ENCODE results near the gene FOXP1.

Gene FOXP1

GRCh38 chr3:71586810-71587242, 3.3 kb upstream of the FOXP1 start:
- DNase-seq (ENCODE audit: low spot score), result no peak

- no peak for DNase-seq (ENCODE audit: low spot score)
Measured at GRCh38 chr3:71585887-71586809, 2.6 kb upstream of the FOXP1 start.

- no peak for DNase-seq (ENCODE audit: low spot score)
Measured at GRCh38 chr3:71585131-71585530, 1.6 kb upstream of the FOXP1 start.

- DNase-seq (ENCODE audit: low spot score), result peak; percentile 76
Measured at GRCh38 chr3:71584394-71585011, 975 bp upstream of the FOXP1 start.

DNA sequence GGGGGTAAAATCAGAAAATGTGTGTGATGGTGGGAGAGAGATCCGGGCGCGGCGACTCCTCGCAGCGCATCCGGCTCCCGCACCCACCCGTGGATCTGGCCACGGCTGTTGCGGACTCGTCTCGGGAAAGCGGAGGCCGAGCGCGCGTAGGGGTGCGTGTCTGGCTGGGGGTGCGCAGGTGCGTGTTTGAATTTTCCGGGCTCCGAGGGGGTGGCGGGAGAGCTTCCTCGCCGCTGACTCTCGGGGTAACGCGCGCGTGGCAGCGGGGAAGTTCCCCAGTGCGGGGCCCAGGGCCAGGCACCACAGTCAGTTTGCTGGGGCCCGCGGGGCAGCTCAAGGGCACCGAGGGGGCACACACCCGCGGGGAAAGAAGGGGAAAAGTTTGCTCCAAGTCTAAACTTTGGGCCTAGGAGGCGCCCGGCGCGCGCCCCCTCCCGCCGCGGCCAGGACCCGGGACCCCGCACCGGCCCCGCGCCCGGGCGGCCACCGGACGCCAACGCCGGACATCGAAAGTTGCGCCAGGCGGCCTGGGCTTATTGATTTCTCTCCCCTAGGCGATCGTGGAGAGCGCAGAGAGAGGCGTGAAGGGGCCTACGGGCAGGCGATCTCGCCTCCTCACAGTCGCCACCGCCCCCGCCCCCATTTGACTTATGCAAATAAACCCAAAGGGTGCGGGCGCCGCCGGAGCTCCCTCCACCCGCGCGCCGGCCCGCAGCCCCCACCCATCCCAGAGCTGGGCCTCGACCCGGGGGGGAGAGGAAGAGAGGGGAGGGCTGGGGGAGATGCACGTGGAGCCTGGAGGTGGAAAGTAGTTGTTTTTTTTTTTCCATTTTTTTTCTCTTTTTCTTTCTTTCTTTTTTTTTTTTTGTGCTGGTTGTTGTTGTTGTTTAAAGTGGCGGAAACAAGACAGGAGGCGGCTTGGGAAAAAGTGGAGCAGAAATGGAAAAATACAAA, 639 bp downstream of the FOXP1 start:
- DNase-seq (ENCODE audit: low spot score), result peak; percentile 76

GRCh38 chr3:71582036-71582611, 1.4 kb downstream of the FOXP1 start:
- peak; percentile 78 for DNase-seq (ENCODE audit: low spot score)

GRCh38 chr3:71581457-71582035, 2.0 kb downstream of the FOXP1 start:
- peak; percentile 73 for DNase-seq (ENCODE audit: low spot score)

GRCh38 chr3:71580636-71581456, 2.7 kb downstream of the FOXP1 start:
- no peak for DNase-seq (ENCODE audit: low spot score)

GRCh38 chr3:71579935-71580406, 3.6 kb downstream of the FOXP1 start:
- DNase-seq (ENCODE audit: low spot score), result no peak

- no peak for DNase-seq (ENCODE audit: low spot score)
Measured at GRCh38 chr3:71579326-71579934, 4.1 kb downstream of the FOXP1 start.

GRCh38 chr3:71578054-71578751, 5.3 kb downstream of the FOXP1 start:
- DNase-seq (ENCODE audit: low spot score), result no peak

DNA sequence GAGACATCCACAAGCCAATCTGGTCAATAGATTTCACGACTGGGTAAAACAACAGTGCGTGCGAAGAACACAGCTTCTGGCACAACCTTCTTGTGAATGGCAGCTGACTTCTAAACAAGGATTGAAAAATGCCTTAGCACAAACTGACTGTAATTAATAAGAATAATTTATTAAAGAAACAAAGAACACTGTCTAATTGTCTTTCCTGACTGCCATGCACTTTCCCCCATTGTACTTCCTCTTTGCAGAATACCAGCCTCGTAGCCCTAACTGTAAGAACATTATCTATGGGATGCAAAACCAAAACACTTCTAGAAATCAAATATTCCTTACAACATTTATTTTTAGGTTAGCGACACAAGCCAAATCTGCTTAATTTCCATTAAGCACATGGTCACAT, 6.5 kb downstream of the FOXP1 start:
- DNase-seq (ENCODE audit: low spot score), result no peak

- no peak for DNase-seq (ENCODE audit: low spot score)
Measured at GRCh38 chr3:71575433-71575832, 8.1 kb downstream of the FOXP1 start.

- DNase-seq (ENCODE audit: low spot score), result no peak
Measured at GRCh38 chr3:71573181-71573580, 10.3 kb downstream of the FOXP1 start.

- DNase-seq (ENCODE audit: low spot score), result no peak
Measured at GRCh38 chr3:71570546-71570945, 13.0 kb downstream of the FOXP1 start.

- no peak for DNase-seq (ENCODE audit: low spot score)
Measured at GRCh38 chr3:71568207-71568606, 15.3 kb downstream of the FOXP1 start.

GRCh38 chr3:71566776-71567175, 16.8 kb downstream of the FOXP1 start:
- no peak for DNase-seq (ENCODE audit: low spot score)

- no peak for DNase-seq (ENCODE audit: low spot score)
Measured at GRCh38 chr3:71565976-71566375, 17.6 kb downstream of the FOXP1 start.

- DNase-seq (ENCODE audit: low spot score), result no peak
Measured at GRCh38 chr3:71565316-71565715, 18.2 kb downstream of the FOXP1 start.

All from left forelimb (tissue), 1 donor.